H9 (cell line): ENCODE results near the gene PSKH1. TPM values are rescaled to one million over a fixed set of nuclear protein-coding genes. Genes with fewer than 3 reads are reported as not detected.

ENCODE experiments used
- DNase-seq: peaks from one replicate; pipeline ENCODE4 v3.0.0-alpha.2; 2017
- H2AFZ ChIP-seq: one replicate; pipeline ENCODE4 v1.6.1; 2013; ENCODE audit warnings: mild to moderate bottlenecking, low read length, control low read depth, moderate library complexity
- H2AK5ac ChIP-seq: 2 replicates; pipeline ENCODE4 v1.6.1; 2013; ENCODE audit warnings: low read length, control low read depth, mixed read lengths; ENCODE audit not compliant: insufficient read length
- H2BK120ac ChIP-seq: one replicate; pipeline ENCODE4 v1.6.1; 2013; ENCODE audit warnings: low read depth, mild to moderate bottlenecking, low read length, control low read depth, inconsistent platforms; ENCODE audit not compliant: poor library complexity, severe bottlenecking
- H2BK12ac ChIP-seq: 2 replicates; pipeline ENCODE4 v1.6.1; 2013; ENCODE audit warnings: low read length, control low read depth, mixed read lengths, low read depth; ENCODE audit not compliant: insufficient read length
- H2BK15ac ChIP-seq: 2 replicates; pipeline ENCODE4 v1.6.1; 2013; ENCODE audit warnings: low read depth, low read length, control low read depth
- H2BK20ac ChIP-seq: one replicate; pipeline ENCODE4 v1.6.1; 2013; ENCODE audit warnings: low read depth, mild to moderate bottlenecking, low read length, control low read depth, inconsistent platforms; ENCODE audit not compliant: poor library complexity, severe bottlenecking
- H2BK5ac ChIP-seq: 2 replicates; pipeline ENCODE4 v1.6.1; 2013; ENCODE audit warnings: low read length, control low read depth, mixed read lengths; ENCODE audit not compliant: insufficient read length
- H3K14ac ChIP-seq: 2 replicates; pipeline ENCODE4 v1.6.1; 2013; ENCODE audit warnings: low read length, control low read depth; ENCODE audit not compliant: insufficient read depth
- H3K18ac ChIP-seq: 2 replicates; pipeline ENCODE4 v1.6.1; 2013; ENCODE audit warnings: low read depth, mild to moderate bottlenecking, mixed read lengths, low read length, control low read depth; ENCODE audit not compliant: insufficient read length
- H3K23ac ChIP-seq: 2 replicates; pipeline ENCODE4 v1.6.1; 2013; ENCODE audit warnings: low read length, control low read depth, mixed read lengths, low read depth; ENCODE audit not compliant: insufficient read length
- H3K23me2 ChIP-seq: 2 replicates; pipeline ENCODE4 v1.6.1; 2013; ENCODE audit warnings: low read depth, mild to moderate bottlenecking, mixed read lengths, low read length, control low read depth; ENCODE audit not compliant: insufficient read length, poor library complexity, severe bottlenecking
- H3K27ac ChIP-seq: 2 replicates; pipeline ENCODE4 v1.5.1; 2013; ENCODE audit warnings: low read length, control low read depth, mixed read lengths, low read depth; ENCODE audit not compliant: insufficient read length
- H3K27me3 ChIP-seq: 2 replicates; pipeline ENCODE4 v1.6.1; 2013; ENCODE audit warnings: low read length, control low read depth, inconsistent platforms; ENCODE audit not compliant: insufficient read depth
- H3K4ac ChIP-seq: 2 replicates; pipeline ENCODE4 v1.6.1; 2013; ENCODE audit warnings: low read depth, mild to moderate bottlenecking, control low read depth, inconsistent platforms, low read length, moderate library complexity
- H3K4me1 ChIP-seq: 2 replicates; pipeline ENCODE4 v1.6.1; 2013; ENCODE audit warnings: low read length, control low read depth, inconsistent platforms; ENCODE audit not compliant: insufficient read depth
- H3K4me2 ChIP-seq: 2 replicates; pipeline ENCODE4 v1.6.1; 2013; ENCODE audit warnings: low read length, control low read depth, mixed read lengths; ENCODE audit not compliant: insufficient read length, insufficient read depth
- H3K56ac ChIP-seq: 2 replicates; pipeline ENCODE4 v1.6.1; 2013; ENCODE audit warnings: low read depth, mild to moderate bottlenecking, mixed read lengths, low read length, control low read depth; ENCODE audit not compliant: insufficient read length
- H3K79me1 ChIP-seq: 2 replicates; pipeline ENCODE4 v1.6.1; 2013; ENCODE audit warnings: low read depth, mild to moderate bottlenecking, moderate library complexity, low read length, control low read depth, inconsistent platforms; ENCODE audit not compliant: insufficient read depth, poor library complexity, severe bottlenecking
- H3K79me2 ChIP-seq: 2 replicates; pipeline ENCODE4 v1.6.1; 2013; ENCODE audit warnings: low read length, control low read depth, inconsistent platforms; ENCODE audit not compliant: insufficient read depth
- H3K9ac ChIP-seq: 2 replicates; pipeline ENCODE4 v1.6.1; 2013; ENCODE audit warnings: low read length, control low read depth, mixed read lengths; ENCODE audit not compliant: insufficient read length; ENCODE audit errors: extremely low read depth
- H3K9me3 ChIP-seq: one replicate; pipeline ENCODE4 v1.6.1; 2013; ENCODE audit warnings: low read depth, low read length, inconsistent platforms; ENCODE audit not compliant: control insufficient read depth
- H3T11ph ChIP-seq: one replicate; pipeline ENCODE4 v1.6.1; 2013; ENCODE audit warnings: mild to moderate bottlenecking, low read length, control low read depth, inconsistent platforms
- H4K20me1 ChIP-seq: one replicate; pipeline ENCODE4 v1.6.1; 2013; ENCODE audit not compliant: control insufficient read depth, insufficient read length, insufficient read depth
- H4K5ac ChIP-seq: 2 replicates; pipeline ENCODE4 v1.6.1; 2013; ENCODE audit warnings: low read depth, mild to moderate bottlenecking, mixed read lengths, low read length, control low read depth; ENCODE audit not compliant: insufficient read length
- H4K8ac ChIP-seq: replicated peaks from 2 replicates; pipeline ENCODE4 v1.6.1; 2013; ENCODE audit warnings: low read length, control low read depth, mixed read lengths, low read depth; ENCODE audit not compliant: insufficient read length
- H4K91ac ChIP-seq: 2 replicates; pipeline ENCODE4 v1.6.1; 2013; ENCODE audit warnings: low read depth, mild to moderate bottlenecking, moderate library complexity, mixed read lengths, low read length, control low read depth; ENCODE audit not compliant: insufficient read length
- H3K27ac Mint-ChIP-seq, 3 experiments: 2 replicates in 2 of 3; 3 replicates in 1 of 3; pipeline ENCODE4 v1.8.0; 2020 to 2021; ENCODE audit warnings: mixed read lengths in 3 of 3, mild to moderate bottlenecking in 1 of 3, moderate library complexity in 1 of 3
- H3K27me3 Mint-ChIP-seq: 2 replicates; pipeline ENCODE4 v1.8.0; 2021; ENCODE audit warnings: low read depth, mild to moderate bottlenecking, moderate library complexity, mixed read lengths
- H3K36me3 Mint-ChIP-seq, 3 experiments: 2 replicates in 2 of 3; 3 replicates in 1 of 3; pipeline ENCODE4 v1.8.0; 2020 to 2021; ENCODE audit warnings: low read depth in 3 of 3, mixed read lengths in 3 of 3; ENCODE audit not compliant: insufficient read depth in 1 of 3
- H3K4me1 Mint-ChIP-seq, 2 experiments: 2 replicates each; pipeline ENCODE4 v1.8.0; 2020; ENCODE audit warnings: mixed read lengths in 2 of 2
- H3K4me3 Mint-ChIP-seq, 2 experiments: 2 replicates in 1 of 2; 3 replicates in 1 of 2; pipeline ENCODE4 v1.8.0; 2020 to 2021; ENCODE audit warnings: mild to moderate bottlenecking in 2 of 2, mixed read lengths in 2 of 2, moderate library complexity in 1 of 2
- H3K9me3 Mint-ChIP-seq, 2 experiments: 2 replicates in 1 of 2; 3 replicates in 1 of 2; pipeline ENCODE4 v1.8.0; 2020; ENCODE audit warnings: mild to moderate bottlenecking in 2 of 2, mixed read lengths in 2 of 2, moderate library complexity in 1 of 2
- WGBS: extraction: QIAGEN DNeasy Blood & Tissue Kit; methylation state at CpG from one replicate; pipeline ENCODE4 v1.1.7; 2013; ENCODE audit warnings: missing lambda C conversion rate, low lambda C conversion rate, mixed read lengths; ENCODE audit not compliant: insufficient read length; ENCODE audit errors: extremely low coverage; 5-methylcytosine and 5-hydroxymethylcytosine counted together
- total RNA-seq: library from RNA; stranded (reverse); gene quantifications from 2 replicates; pipeline ENCODE4 v1.2.1, GENCODE V29; 2021
- TF ChIP-seq, protein P1 (sequence below): fragments of 200-600 bp; sonication (generic); conservative IDR thresholded peaks from 3 replicates; pipeline ENCODE4 v1.8.0; 2021; ENCODE audit warnings: antibody characterized with exemption, mild to moderate bottlenecking

The PSKH1 gene
- total RNA-seq, 1 experiment from 2014 or later: 29.1 TPM

DNA sequence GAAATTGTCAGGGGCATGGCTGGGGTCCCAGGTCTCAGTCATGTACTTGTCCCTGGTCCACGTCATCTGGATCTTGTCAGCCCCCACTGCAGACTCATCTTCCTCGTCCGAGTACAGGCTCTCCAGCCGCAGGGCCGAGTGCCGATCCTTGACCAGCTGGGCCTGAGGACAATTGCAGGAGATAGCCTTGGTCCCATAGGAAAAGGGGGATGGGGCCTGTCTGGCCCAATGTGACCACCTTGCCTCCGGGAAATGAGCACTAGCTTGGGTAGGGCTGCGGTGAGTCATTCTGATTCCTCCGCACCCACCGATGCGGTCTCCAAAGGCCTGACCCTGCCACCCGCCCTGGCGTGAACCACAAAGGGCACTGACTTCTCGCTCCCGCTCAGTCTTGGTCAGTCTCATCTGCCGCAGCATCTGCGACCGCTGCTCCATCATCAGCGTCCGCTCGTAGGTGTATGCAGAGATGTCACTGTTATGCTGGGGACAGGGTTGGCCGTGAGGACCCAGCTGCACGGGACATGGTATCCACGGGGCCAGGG, 52.4 kb downstream of the PSKH1 start:
- Histone ChIP-seq H3K79me2 (no peaks in the 10 kb centered on the region), H3K23me2 (no peaks in the 10 kb centered on the region), H4K5ac (no peak overlapping the region), H2BK20ac (no peak overlapping the region), H3K56ac (no peak overlapping the region), H3T11ph (no peak overlapping the region), H2BK120ac (no peak overlapping the region), H4K91ac (no peak overlapping the region), H3K4ac (no peak overlapping the region), H2BK5ac (no peak overlapping the region), H3K27me3 (no peaks in the 10 kb centered on the region), H3K27ac (no peak overlapping the region), H3K4me1 (no peaks in the 10 kb centered on the region), H4K20me1 (no peaks in the 10 kb centered on the region), H2AK5ac (no peak overlapping the region), H4K8ac (no peak overlapping the region), H2AFZ (no peak overlapping the region), H3K9ac (no peak overlapping the region), H3K14ac (no peak overlapping the region), H3K18ac (no peak overlapping the region), H3K23ac (no peak overlapping the region), H3K9me3 (no peaks in the 10 kb centered on the region), H2BK15ac (no peak overlapping the region), H2BK12ac (no peak overlapping the region), H3K4me2 (no peak overlapping the region), H3K79me1 (no peaks in the 10 kb centered on the region)
- H3K27ac Mint-ChIP-seq: no peak overlapping the region
- no peaks in the 10 kb centered on the region for H3K27me3 Mint-ChIP-seq
- no peak for DNase-seq
- H3K36me3 Mint-ChIP-seq: peaks cover 11 to 57% (median 29%) of the 10 kb centered on the region in 3 experiments; a peak in 5 of 7 replicates
- no peaks in the 10 kb centered on the region for H3K9me3 Mint-ChIP-seq
- no CpG with 5 or more reads among the region's 24 CpGs for WGBS
- H3K4me3 Mint-ChIP-seq: no peak overlapping the region
- TF ChIP-seq, protein P1, sequence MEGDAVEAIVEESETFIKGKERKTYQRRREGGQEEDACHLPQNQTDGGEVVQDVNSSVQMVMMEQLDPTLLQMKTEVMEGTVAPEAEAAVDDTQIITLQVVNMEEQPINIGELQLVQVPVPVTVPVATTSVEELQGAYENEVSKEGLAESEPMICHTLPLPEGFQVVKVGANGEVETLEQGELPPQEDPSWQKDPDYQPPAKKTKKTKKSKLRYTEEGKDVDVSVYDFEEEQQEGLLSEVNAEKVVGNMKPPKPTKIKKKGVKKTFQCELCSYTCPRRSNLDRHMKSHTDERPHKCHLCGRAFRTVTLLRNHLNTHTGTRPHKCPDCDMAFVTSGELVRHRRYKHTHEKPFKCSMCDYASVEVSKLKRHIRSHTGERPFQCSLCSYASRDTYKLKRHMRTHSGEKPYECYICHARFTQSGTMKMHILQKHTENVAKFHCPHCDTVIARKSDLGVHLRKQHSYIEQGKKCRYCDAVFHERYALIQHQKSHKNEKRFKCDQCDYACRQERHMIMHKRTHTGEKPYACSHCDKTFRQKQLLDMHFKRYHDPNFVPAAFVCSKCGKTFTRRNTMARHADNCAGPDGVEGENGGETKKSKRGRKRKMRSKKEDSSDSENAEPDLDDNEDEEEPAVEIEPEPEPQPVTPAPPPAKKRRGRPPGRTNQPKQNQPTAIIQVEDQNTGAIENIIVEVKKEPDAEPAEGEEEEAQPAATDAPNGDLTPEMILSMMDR: no peak
- H3K4me1 Mint-ChIP-seq: peaks cover 2 to 15% of the 10 kb centered on the region in 2 experiments; a peak in 2 of 4 replicates
